Skeletal muscle tissue (tissue), 2 donors: ENCODE results near the gene DPY19L1. TPM values are rescaled to one million over a fixed set of nuclear protein-coding genes. Genes with fewer than 3 reads are reported as not detected.

ENCODE experiments used
- small RNA-seq: library from RNA; depleted of rRNA; stranded (forward); fragments of <200 nt; gene quantifications from one replicate; pipeline ENCODE3, GENCODE V24; 2014
- total RNA-seq: library from RNA; depleted of rRNA; stranded (reverse); fragments of >200 nt; gene quantifications from one replicate; pipeline ENCODE4 v1.2.3, GENCODE V29; 2014

Gene DPY19L1
- total RNA-seq, 1 donor from 2014 or later: 20.4 TPM

Small RNAs within 50 kb of the gene (small RNA-seq; reads per million reads assigned to genes)
- 0.19 reads per million for gene MIR548N
- not detected for gene RF00322

Other genes starting within 250 kb of the DPY19L1 start
- gene TBX20, start 216.6 kb upstream of the DPY19L1 start, total RNA-seq: 1.0 TPM